ENCODE measurements around the gene PDP2.

Gene PDP2

DNA sequence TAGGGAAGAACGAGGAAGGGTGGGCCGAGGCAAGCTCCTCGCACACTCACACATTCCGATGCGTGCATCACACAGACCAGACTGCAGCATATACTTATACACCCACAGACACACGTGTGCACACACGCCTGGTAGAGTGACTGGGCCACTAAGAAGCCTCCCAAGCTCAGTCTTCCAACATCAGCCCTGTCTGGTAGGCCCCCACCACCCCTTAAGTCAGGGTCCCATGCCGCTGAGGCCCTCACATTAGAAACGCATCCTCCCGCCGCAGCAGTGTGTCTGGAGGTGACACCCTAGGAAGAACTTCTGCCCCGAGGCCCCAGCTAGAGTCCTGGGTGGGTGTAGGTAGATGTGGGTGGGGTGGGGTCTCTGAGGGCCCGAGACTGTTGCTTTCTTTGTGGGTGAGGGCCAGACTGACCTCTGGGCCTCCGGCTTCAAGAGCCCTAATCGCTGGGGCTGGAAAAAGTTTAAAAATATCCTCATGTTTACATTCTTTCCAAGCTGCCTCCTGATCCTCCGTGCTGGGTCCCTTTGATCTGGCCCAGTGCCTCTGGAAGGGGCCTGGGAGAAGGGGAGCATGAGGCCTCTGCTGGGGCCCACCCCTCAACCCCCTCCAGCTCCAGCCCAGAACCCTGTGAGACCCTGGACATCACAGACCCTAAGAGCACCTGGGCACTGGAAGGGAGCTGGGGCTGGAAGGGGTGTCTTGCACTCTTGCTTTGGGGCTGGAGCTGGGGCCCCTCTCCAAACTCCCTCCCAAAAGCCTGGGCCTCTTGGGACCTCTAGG is 24.7 kb downstream of the PDP2 start:
- DNase-seq, result no peak

DNA sequence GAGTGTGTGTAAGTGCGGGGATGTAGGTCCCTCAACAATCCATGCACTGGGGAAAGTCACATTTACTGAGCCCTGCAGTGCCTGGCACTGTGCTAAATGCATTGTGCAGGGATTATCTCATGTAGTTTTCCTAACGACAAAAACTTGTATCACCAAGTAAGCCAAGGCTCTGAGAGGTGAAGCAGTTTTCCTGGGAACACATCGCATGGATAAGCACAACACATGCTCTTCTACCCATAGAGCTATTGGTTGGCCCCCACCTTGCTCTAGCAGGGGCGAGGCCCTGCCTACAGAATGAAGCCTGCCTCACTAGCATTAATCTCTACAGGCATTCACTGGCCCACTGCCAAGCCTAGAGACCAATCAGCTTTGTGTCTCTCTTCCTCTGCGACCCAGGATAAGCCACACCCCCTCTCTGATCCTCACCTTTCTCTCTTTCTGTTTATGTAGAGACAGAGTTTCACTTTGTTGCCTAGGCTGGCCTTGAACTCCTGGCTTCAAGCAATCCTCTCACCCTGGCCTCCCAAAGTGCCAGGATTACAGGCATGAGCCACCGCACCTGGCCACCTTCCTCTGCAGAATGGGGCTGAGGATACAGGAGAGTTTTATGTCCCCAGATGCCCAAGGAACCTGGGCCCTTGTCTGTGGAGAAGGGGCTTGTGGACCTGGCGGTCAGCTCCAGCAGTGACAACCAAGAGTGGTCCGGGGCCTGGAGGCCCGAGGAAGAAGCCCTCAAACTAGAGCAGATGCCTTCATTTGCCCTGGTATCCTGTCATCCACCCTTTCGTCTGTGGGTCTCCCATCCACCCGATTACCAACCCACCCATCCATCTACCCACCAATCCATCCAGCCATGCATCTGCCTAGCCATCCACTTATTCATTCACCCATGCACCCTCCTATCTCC is 25.6 kb downstream of the PDP2 start:
- DNase-seq, result peak; percentile 57

DNA sequence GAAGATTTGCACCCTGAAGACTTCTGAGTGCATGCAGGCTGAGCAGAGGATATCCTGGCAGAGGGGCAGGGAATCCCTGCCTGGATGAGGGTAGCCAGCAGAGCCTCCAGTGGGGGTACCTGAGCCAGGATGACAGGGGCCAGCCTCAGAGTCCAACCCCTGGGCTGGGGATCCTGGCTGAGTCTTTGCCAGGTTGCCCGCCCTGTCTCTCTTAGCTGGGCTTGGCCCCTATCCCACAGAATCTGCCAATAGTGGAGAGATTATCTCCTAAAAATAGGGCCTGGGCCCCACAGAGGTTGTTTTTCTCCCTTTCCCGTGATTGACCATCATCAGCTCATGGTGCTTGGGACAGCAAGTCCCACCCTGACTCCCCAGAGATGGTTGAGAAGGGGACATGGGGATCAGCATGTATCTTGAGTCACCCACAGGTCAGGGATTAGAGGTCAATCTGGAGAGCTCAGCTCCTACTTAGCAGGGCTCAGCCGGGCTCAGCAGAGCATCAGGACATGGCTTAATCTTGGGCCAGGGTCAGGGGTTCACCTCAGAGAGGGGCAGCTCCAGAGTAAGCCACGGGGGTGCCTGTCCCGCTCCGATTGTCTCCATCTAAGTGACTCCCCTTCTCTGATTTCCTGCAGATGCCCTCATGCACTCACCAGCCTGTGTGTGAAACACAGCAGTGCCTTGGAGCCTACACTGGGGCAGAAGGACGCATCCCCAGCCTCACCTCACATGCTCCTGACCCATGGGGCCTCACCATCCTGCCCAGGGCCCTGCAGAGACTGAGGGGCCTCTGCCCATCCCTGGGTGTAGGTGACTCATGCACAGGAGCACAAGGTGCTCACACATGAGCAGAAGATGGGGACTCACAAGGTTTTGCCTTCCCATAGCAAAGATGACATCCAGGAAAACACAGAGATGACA is 26.9 kb downstream of the PDP2 start:
- DNase-seq, result no peak

DNA sequence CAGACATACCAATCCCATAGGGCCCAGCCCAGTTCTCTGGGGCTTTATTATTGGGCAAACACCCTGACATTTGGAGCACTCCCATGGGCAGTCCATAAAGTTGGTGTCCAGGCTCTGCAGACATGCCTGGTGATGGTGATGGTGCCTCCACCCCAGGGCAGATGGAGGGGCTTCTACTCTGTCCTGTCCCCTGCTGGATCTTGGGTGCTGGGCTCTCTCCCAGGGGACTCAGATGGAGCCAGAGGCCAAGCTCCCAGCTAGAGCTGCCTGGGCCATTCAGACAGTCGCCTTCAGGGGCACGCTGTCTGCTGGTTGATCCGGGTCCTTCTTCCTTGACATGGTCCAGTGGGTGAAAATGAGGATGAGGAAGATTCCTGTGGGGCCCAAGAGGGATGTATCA is 27.8 kb downstream of the PDP2 start:
- DNase-seq, result no peak

DNA sequence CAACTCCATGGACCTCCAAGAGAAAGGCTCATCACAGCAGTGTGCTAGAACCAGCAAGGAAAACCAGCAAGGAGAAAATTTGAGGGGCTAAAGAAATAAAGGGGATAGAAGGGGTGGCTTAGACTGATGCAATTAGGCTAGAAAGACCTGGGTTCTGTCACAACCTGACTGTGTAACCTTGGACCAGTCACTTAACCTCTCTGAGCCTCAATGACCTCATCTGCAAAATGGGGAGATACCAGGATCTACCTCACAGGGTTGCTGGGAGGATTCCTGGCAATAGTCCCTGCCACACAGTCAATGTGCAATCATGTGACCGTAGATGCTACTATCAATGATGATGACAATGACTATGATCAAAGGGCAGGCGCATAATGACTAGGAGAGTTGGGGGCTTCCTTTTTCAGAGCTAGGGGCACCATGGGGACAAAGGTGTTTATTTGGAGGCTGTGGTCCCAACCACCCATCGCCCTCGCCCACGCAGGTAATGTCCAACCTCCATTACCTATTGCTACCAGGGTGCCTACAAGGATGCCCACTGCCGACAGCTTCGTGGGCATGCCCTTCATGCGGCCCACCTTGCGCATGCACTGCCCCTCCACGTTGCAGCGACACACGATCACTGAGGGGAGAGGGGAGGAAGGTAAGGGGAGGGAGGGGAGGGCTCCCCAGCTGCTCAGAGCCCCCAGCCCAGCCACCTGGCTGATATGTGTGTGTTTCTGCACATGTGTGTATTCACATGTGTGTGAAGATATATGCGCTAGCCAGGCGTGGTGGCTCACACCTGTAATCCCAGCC is 28.6 kb downstream of the PDP2 start:
- no peak for DNase-seq

DNA sequence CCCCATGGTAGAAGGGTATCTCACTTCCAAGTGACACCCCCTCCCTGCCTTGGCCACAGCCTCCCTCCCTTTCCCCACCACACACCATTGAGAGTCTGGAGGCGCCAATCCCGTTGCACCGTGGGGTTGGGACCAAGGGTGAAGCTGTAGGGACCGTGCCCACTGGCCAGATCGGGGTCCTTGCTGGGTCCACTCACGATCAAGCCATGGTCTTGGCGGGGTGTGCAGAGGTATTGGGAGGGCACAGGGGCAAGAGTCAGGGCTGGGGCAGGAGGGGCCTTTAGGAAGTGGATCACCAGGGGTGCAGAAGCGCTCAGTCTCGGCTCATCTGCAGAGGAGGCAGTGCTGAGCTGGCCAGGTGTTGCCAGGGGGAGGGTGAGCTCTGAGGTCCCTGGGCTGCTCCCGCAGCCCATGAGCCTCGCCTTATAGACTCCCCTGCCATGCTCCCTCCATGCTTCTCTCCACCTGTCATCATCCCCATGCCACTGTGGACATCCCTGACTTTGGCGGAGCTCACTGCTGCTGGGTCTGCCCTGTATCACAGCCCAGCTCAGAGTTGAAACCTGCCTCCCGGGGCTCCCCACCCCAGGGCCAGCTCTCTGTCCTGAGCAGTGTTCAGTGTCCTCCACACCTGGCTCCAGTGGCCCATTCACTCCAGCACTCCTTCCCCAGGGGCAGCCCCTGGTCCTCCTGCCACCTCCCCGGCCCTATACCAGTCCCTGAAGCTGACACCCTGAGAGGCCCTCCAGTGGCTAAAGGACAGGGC is 30.0 kb downstream of the PDP2 start:
- no peak for DNase-seq

DNA sequence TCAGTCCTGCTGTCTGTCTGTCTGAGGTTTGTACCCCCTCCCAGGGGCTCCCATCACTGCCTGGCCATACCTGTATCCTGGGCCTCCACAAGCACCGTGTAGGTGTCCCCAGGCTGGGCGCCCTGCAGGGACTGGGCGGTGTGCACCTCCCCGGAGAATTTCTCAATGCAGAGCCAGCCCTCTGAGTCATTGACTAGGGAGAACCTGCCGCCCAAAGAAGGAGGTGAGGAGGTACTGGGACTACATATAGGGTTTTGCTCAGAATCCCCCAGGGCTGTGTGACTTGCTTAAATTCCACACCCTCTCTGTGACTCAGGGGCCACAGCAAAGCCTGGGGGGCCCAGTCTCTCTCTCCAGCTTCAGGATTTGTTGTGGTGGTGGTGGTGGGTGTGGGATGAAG is 30.8 kb downstream of the PDP2 start:
- peak; percentile 55 for DNase-seq

DNA sequence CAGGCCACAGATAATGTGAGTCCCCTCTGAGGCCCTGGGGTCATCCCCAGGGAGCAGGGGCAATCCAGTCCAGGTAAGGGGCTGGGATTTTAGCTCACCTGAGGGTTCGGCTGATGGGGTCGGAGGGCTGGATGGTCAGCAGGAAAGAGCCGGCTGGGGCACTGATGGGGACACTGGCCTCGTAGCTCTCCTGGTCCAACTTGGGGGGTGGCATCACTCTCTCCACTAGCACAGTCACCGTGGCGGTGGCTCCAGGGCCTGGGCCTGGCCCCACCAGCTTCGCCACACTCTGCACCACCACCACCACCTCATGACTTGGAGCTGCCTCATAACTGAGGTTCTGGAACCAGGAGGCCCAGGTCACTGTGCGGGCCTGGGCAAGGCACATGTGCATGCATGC is 31.5 kb downstream of the PDP2 start:
- DNase-seq, result no peak

DNA sequence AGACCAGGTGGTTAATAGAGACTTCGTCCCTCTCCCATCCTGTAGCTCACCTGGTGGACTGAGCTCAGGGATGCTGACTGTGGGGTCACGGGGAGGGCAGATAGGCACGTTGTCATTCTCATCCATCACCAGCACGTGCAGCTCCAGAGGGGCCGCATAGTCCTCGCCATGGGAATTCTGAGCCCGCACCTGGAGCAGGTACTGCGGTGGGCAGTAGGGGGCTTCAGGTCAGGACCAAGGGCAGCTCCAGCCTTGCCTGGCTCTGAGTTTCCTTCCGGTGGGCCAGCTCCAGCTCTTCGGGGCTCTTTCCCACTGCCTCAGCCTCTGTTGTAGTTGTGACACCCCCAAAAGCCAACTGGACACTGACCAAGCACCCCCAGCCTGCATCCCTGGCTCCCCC is 32.8 kb downstream of the PDP2 start:
- DNase-seq, result no peak

DNA sequence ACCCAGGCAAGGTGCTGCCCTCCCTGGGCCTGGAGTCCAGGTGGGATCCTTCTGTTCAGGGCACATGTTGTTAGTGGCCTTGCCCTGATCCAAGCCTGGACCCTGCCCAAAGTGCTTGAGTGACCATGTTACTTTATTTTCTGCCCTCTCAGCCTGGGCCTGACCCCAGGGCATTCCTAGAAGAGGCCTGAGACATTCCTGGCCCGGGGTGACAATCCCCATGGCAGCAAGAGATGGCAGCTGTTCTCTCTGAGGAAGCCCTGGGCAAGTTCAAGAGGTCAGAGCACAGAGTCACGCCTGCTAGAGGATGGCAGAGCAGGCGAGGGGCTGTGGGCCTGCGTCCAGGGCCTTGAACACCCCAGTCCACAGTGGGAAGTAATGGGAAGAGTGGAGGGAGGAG is 33.4 kb downstream of the PDP2 start:
- DNase-seq, result no peak

DNA sequence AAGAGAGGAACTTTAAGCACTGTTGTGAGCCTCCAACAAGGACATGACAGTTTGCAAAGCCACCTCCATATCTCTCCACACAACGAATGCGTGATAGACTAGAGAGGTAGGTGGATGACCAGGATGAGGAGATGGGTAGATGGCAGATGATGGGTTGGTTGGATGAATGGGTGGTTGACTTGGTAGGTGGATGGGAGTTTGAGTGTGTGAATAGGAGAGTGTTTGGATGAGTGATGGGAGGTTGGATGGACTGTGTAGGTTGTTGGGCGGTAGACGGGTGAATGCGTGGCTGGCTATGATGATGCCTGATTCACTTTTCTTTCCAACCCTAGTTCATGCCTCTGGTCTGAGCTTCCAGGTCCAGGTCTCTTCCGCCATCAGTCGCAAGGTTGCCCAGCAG is 34.2 kb downstream of the PDP2 start:
- DNase-seq, result no peak

DNA sequence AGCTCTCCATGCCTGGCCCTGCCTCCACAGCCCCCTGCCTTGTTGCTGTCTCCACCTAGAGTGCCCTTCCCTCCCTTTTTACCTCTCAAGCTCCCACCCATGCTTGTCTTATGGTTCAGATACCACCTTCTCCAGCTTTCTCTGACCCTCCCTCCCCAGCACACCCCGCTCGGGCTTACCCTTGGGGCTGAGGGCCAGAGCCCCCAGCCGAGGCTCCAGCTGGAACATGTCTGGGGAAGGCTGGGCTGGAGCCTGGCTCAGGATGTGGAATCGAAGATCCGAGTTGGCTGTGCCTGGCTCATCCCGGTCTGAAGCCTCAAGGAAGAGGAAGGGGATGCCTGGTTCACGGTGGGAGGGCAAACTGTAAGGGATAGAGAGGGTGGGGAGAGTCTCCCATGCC is 34.7 kb downstream of the PDP2 start:
- DNase-seq, result no peak

DNA sequence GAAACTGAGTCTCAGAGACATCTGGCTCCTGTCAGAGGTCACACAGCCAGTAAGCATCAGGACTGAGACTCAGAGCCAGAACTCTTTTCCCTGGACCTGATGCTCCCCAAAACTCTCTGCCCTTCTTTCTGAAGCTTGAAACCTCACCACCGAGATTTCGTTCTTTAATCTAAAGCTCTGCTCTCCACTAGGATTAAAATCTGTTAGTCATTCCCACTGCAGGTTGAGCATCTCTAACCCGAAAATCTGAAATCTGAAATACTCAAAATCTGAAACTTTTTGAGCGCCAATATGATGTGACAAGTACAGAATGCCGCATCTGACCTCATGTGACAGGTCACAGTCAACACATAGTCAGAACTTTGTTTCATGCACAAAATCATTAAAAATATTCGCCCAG is 36.2 kb downstream of the PDP2 start:
- no peak for DNase-seq

DNA sequence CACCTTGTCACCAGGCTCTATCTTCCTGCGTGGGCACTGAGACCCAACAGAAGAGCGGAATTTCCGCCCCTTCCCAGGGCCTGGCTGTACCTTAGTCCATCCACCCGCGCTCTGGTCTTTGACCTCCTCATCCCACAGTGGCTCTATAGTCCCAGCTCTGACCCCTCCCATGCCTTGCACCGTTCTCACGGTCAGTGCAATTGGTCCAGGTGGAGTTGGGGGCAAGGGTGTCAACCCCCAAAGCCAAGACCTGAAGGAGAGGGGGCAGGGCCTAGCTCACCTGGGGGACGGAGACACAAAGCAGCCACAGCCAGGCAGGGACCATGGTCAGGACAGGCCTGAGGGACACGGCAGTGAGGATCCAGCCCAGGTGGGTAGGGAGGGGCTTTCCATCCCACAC is 37.4 kb downstream of the PDP2 start:
- no peak for DNase-seq

DNA sequence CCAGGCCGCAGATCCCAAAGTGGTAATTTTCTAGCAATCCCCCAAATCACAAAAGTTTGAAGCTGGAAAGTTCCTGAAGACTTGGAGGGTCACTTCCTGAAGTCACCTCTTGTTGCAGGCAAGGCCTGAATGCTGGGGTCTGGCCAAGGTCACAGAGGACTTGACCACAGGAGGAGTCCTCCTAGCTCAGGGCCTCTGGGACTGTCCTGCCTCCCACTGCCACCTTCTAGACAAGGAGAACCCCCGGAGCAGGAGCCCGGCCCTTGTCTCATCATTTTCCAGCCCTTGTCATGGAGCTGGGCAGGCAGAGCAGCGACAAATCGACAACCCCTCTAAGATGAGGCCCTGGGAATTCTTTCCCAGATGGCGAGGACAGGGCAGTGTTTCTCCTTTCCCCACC is 38.0 kb downstream of the PDP2 start:
- no peak for DNase-seq

DNA sequence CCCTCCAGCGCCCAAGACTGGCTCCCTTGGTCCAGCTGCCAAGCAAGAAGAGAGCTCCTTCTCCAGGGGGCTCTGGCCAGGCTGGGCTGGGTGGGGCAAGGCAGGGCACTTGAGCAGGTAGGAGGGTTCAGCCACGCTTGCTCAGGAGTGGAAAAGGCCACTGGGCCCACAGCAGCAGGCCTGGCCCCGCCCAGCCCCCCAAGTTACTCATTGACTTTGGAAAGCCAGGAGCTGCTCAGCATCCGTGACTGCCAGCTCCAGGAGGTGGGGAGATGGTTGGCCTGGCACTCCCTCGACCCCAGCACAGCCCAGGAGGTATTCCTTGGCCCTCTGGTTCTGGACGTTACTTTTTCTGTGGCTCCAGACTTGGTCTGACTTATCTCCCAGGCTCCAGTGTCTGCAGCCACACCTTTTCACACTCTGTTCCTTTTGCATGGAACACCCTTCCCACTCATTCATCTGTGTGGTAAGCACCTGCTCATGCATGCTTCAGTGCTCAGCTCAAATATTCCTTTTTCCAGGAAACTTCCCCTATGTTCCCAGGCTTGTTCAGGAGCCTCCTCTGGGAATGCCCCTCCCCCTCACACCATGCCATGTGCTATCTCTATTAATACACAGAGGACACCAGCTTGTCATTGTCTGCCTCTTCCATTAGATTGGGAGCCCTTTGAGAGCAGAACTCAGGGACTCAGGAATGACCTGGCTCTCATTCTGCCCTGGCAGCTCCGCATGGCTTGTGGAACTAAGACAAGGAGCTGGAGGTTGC is 38.7 kb downstream of the PDP2 start, which contains the start of gene CDH16:
CDH16 (minus strand) TSS at position 83 of the 766 bp plus-strand sequence. CDS start 820 bp downstream, outside the sequence.
- no peak for DNase-seq

DNA sequence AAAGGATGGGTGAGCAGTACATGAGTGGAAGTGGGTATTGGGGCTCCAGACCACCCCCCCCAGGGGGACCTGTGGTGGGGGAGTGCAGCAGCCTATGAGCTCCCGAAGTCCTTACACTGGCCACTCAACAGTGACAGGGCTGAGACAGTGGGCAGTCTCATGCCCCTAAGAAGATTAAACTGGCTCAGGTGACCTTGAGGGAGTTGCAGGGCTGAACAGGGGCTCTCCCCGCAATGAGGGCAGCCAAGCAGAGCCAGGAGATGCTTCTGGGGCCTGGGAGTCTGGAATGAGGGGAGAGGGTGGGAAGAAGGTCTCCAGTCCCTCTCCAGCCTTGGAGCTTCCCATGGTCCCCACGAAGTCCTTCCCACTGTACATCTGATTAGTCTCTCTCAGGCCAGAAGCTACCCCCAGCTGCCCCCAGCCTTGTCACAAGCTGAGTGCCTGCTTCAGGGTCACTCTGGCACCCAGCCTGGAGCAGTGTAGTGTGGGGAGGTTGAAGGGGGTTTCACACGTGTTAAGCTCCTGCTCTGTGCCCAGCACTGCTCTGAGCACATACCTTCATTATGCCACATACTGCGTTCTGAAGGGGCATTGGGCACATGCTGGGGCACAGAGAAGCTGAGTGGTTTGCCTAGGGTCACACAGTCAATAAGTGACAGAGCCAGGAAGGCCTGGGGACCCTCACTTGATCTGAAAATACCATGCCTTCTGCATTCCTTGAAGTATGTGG is 39.4 kb downstream of the PDP2 start:
- no peak for DNase-seq

DNA sequence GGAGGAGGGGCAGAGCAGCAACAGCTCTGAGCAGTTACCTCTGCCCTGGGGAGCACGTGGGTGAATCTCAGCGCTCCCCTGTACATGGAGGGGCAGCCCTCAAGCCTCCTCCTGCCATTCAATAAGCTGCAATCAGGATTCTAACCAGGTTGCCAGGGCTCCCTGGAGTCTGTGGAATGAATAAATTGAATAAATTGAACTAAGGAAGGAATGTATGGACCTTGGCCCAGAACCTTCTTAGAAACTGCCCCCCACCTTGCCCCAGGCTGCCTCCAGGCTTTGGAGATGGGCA is 39.9 kb downstream of the PDP2 start:
- no peak for DNase-seq

DNA sequence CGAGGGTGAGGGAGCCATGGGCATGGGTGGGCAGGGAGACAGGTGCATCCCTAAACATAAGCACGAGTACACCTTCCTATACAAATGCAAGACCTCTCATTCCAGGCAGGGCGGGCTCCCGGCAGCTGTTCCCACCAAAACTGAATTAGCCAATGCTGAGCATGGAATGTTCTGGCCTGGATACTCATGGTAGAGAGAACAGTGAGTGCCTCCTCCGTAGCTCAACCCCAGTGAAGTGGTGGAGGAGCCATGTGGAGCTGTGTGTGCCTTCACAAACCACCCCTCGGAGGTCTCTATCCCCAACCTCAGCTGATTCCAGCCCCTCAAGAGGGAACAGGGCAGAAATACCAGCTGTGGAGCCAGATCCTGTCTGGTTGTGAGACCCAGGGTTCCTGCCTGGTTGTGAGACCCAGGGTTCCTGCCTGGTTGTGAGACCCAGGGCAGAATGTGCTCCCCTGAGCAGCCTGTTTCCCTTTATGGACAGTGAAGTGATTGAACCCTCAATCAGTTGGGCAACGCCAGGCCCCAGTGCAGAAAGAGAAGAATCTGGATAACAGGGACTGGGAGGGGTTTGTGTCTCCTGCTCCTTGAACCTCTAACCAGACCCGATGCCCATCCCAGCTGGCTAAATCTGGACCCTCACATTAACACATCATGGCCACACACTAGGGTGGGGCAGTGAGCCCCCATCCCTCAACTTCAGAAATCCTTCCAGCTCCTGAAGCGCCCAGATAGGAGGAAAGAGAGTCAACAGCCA is 40.8 kb downstream of the PDP2 start:
- DNase-seq, result no peak
